CD4-positive, CD25-positive, alpha-beta regulatory T cell (primary cell): Measurements from ENCODE around the gene IGSF9B. TPM values are rescaled to one million over a fixed set of nuclear protein-coding genes. Genes with fewer than 3 reads are reported as not detected.
A peak's percentile ranks its signal among the peaks of the same experiment; 100 is the strongest.

ENCODE experiments used
- ATAC-seq, 2 donors: fragments of 150-1000 bp; cut with Tn5 transposase; one replicate each; pipeline ENCODE4 v1.10.0; 2021; ENCODE audit warnings: low read depth in 2 of 2, moderate number of reproducible peaks in 2 of 2, moderate library complexity in 1 of 2
- DNase-seq, 3 donors: peaks; one replicate each; pipeline versions ENCODE4 v3.0.0 to v3.0.0-alpha.2; 2012 to 2022; ENCODE audit warnings: mixed read lengths in 1 of 3
- H3K27ac ChIP-seq: one replicate; pipeline ENCODE4 v1.7.0; 2013; ENCODE audit warnings: mild to moderate bottlenecking, low read length; ENCODE audit not compliant: insufficient read depth, poor library complexity, severe bottlenecking
- H3K27me3 ChIP-seq: one replicate; pipeline ENCODE4 v1.7.0; 2013; ENCODE audit warnings: low read length; ENCODE audit not compliant: control insufficient read depth, insufficient read depth
- H3K36me3 ChIP-seq: one replicate; pipeline ENCODE4 v1.7.0; 2013; ENCODE audit warnings: mild to moderate bottlenecking, low read length, moderate library complexity; ENCODE audit not compliant: control insufficient read depth, insufficient read depth
- H3K4me1 ChIP-seq: 2 replicates; pipeline ENCODE4 v1.7.0; 2013; ENCODE audit warnings: mild to moderate bottlenecking, low read length; ENCODE audit not compliant: insufficient read depth, control insufficient read depth, poor library complexity, severe bottlenecking
- H3K4me3 ChIP-seq: one replicate; pipeline ENCODE4 v1.7.0; 2013; ENCODE audit warnings: low read depth, mild to moderate bottlenecking, low read length, moderate library complexity
- H3K9me3 ChIP-seq, 2 experiments: 1 replicate in 1 of 2; 2 replicates in 1 of 2; pipeline ENCODE4 v1.7.0; 2013; ENCODE audit warnings: low read length in 2 of 2, mild to moderate bottlenecking in 1 of 2, moderate library complexity in 1 of 2; ENCODE audit not compliant: control insufficient read depth in 2 of 2
- H3K27ac Mint-ChIP-seq, 3 donors: one replicate each; pipeline ENCODE4 v1.8.0; 2020 to 2022; ENCODE audit warnings: mild to moderate bottlenecking in 3 of 3, mixed read lengths in 3 of 3, moderate library complexity in 2 of 3
- H3K27me3 Mint-ChIP-seq: one replicate; pipeline ENCODE4 v1.8.0; 2022; ENCODE audit warnings: mild to moderate bottlenecking, mixed read lengths
- H3K36me3 Mint-ChIP-seq: one replicate; pipeline ENCODE4 v1.8.0; 2020; ENCODE audit warnings: mixed read lengths
- H3K4me1 Mint-ChIP-seq, 4 donors: one replicate each; pipeline ENCODE4 v1.8.0; 2020 to 2022; ENCODE audit warnings: mixed read lengths in 4 of 4, mild to moderate bottlenecking in 1 of 4
- H3K4me3 Mint-ChIP-seq, 4 donors: one replicate each; pipeline ENCODE4 v1.8.0; 2020 to 2022; ENCODE audit warnings: mild to moderate bottlenecking in 4 of 4, mixed read lengths in 4 of 4, moderate library complexity in 3 of 4
- H3K9me3 Mint-ChIP-seq, 7 donors: one replicate each; pipeline ENCODE4 v1.8.0; 2020 to 2022; ENCODE audit warnings: mixed read lengths in 7 of 7, mild to moderate bottlenecking in 3 of 7, moderate library complexity in 2 of 7
- polyA plus RNA-seq, 4 donors: library from polyadenylated mRNA; unstranded; fragments of 300-500 nt; fragmentation: Illumina TruSeq; gene quantifications; one replicate each; pipeline ENCODE4 v1.2.3, GENCODE V29; 2021
- total RNA-seq: library from RNA; stranded (reverse); gene quantifications from one replicate; pipeline ENCODE4 v1.2.3, GENCODE V29; 2022

Gene IGSF9B
- total and polyA plus RNA-seq, 5 donors from 2014 or later = 0.65 to 40.0 (median 1.3) TPM

- Histone ChIP-seq H3K36me3 (no peaks in the 10 kb centered on the region), H3K27me3 (no peaks in the 10 kb centered on the region), H3K4me1 (peaks cover 58% of the 10 kb centered on the region), H3K9me3 (no peaks in the 10 kb centered on the region), H3K4me3 (no peak overlapping the region), H3K27ac (peak overlapping the region; percentile 76)
- Mint-ChIP-seq H3K36me3 (peaks cover 13% of the 10 kb centered on the region), H3K27ac (no peak overlapping the region), H3K4me1 (peaks cover 12 to 62% (median 38%) of the 10 kb centered on the region in 4 donors), H3K4me3 (peak overlapping the region in 1 of 4 donors; percentile 79), H3K27me3 (peaks cover 12% of the 10 kb centered on the region), H3K9me3 (peaks cover 0 to 1% (median 0%) of the 10 kb centered on the region in 7 donors)
- ATAC-seq = no peak
- no peak for DNase-seq
Measured at GRCh38 chr11:133946051-133946450, 10.7 kb downstream of the IGSF9B start.

- Histone ChIP-seq H3K36me3 (no peaks in the 10 kb centered on the region), H3K27me3 (no peaks in the 10 kb centered on the region), H3K4me1 (peaks cover 58% of the 10 kb centered on the region), H3K27ac (peak overlapping the region; percentile 76), H3K9me3 (no peaks in the 10 kb centered on the region), H3K4me3 (peak overlapping the region; percentile 73)
- DNase-seq = peak; percentile 64 to 98 (median 82)
- ATAC-seq = peak; percentile 86 to 89
- Mint-ChIP-seq H3K9me3 (peaks cover 0 to 1% (median 0%) of the 10 kb centered on the region in 7 donors), H3K4me3 (peak overlapping the region; percentile 79 to 90 (median 84)), H3K36me3 (peaks cover 17% of the 10 kb centered on the region), H3K4me1 (peaks cover 12 to 62% (median 38%) of the 10 kb centered on the region in 4 donors), H3K27me3 (peaks cover 12% of the 10 kb centered on the region), H3K27ac (peak overlapping the region; percentile 94 to 98 (median 94))
Measured at GRCh38 chr11:133945087-133945974, 11.4 kb downstream of the IGSF9B start.

DNA sequence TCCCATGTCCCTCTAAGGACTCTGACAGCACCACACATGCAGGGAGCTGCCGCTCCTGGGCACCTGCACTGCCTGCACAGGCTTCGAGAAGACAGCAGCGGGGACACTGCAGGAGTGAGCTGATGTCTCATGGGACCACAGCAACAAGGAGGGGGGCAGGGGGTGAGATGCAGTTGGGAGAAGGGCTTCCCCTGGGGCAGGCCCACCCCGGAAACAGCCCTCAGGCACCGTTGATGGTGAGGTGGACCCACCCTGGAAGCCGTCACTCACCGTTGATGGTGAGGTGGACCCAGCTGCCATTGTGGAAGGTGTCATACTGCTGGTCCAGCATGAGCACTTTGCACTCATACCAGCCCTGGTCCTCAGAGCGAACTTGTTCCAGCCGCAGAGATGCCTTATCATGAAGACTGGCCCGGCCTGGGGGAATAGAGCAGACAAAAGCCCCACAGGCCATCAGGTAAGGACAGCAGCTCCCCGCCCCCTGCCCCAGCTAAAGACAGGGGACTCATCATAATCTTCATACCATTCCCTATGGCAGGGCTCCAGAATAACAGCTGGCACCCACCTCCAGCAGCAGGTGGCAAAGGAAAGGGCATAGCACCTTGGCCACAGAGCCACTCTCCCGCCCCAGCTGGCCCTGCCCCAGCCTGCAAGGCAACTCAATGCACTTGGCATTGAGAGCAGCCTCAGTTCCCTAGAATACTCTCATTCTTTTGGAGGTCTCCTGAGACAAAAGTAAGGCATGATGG is 12.6 kb downstream of the IGSF9B start:
- Mint-ChIP-seq H3K27me3 (peaks cover 12% of the 10 kb centered on the region), H3K4me1 (peaks cover 12 to 59% (median 38%) of the 10 kb centered on the region in 4 donors), H3K9me3 (peaks cover 0 to 1% (median 0%) of the 10 kb centered on the region in 7 donors), H3K27ac (peak overlapping the region; percentile 94 to 98 (median 94)), H3K36me3 (peaks cover 27% of the 10 kb centered on the region), H3K4me3 (peak overlapping the region; percentile 12 to 90 (median 82))
- no peak for DNase-seq
- Histone ChIP-seq H3K4me1 (peaks cover 58% of the 10 kb centered on the region), H3K4me3 (no peak overlapping the region), H3K27me3 (no peaks in the 10 kb centered on the region), H3K9me3 (no peaks in the 10 kb centered on the region), H3K27ac (peak overlapping the region; percentile 76), H3K36me3 (no peaks in the 10 kb centered on the region)
- ATAC-seq = no peak

GRCh38 chr11:133942577-133942976 is 14.2 kb downstream of the IGSF9B start:
- Mint-ChIP-seq H3K27ac (peak overlapping the region in 1 of 3 donors; percentile 57), H3K4me3 (peak overlapping the region in 1 of 4 donors; percentile 43), H3K4me1 (peaks cover 8 to 49% (median 27%) of the 10 kb centered on the region in 4 donors), H3K27me3 (peaks cover 4% of the 10 kb centered on the region), H3K36me3 (peaks cover 31% of the 10 kb centered on the region), H3K9me3 (peaks cover 0 to 1% (median 0%) of the 10 kb centered on the region in 7 donors)
- peaks cover 6% of the 10 kb centered on the region for H3K36me3 ChIP-seq
- ATAC-seq (no peak), DNase-seq (no peak)
- no peaks in the 10 kb centered on the region for H3K9me3 ChIP-seq
- H3K27ac ChIP-seq = no peak overlapping the region
- H3K27me3 ChIP-seq = no peaks in the 10 kb centered on the region
- no peak overlapping the region for H3K4me3 ChIP-seq
- H3K4me1 ChIP-seq = peaks cover 44% of the 10 kb centered on the region

- no peak overlapping the region for H3K4me3 Mint-ChIP-seq
Measured at GRCh38 chr11:133941546-133941945, 15.2 kb downstream of the IGSF9B start.

GRCh38 chr11:133940034-133940433 is 16.7 kb downstream of the IGSF9B start:
- Mint-ChIP-seq H3K27me3 (no peaks in the 10 kb centered on the region), H3K9me3 (no peaks in the 10 kb centered on the region), H3K36me3 (peaks cover 26% of the 10 kb centered on the region), H3K27ac (peak overlapping the region in 2 of 3 donors; percentile 38 to 64), H3K4me3 (no peak overlapping the region), H3K4me1 (peaks cover 2 to 23% (median 16%) of the 10 kb centered on the region in 4 donors)
- DNase-seq (no peak), ATAC-seq (no peak)
- peaks cover 8% of the 10 kb centered on the region for H3K36me3 ChIP-seq
- no peaks in the 10 kb centered on the region for H3K9me3 ChIP-seq
- no peaks in the 10 kb centered on the region for H3K27me3 ChIP-seq
- no peak overlapping the region for H3K4me3 ChIP-seq
- H3K4me1 ChIP-seq = peaks cover 19% of the 10 kb centered on the region
- H3K27ac ChIP-seq = no peak overlapping the region

More at GRCh38 chr11:133941546-133941945, 15.2 kb downstream of the IGSF9B start:
- Mint-ChIP-seq H3K4me1 (peaks cover 7 to 38% (median 21%) of the 10 kb centered on the region in 4 donors), H3K36me3 (peaks cover 31% of the 10 kb centered on the region), H3K27ac (no peak overlapping the region), H3K9me3 (no peaks in the 10 kb centered on the region), H3K27me3 (no peaks in the 10 kb centered on the region)
- Histone ChIP-seq H3K4me1 (peaks cover 34% of the 10 kb centered on the region), H3K9me3 (no peaks in the 10 kb centered on the region), H3K36me3 (peaks cover 6% of the 10 kb centered on the region), H3K4me3 (no peak overlapping the region), H3K27me3 (no peaks in the 10 kb centered on the region), H3K27ac (no peak overlapping the region)
- DNase-seq = no peak
- no peak for ATAC-seq

DNA sequence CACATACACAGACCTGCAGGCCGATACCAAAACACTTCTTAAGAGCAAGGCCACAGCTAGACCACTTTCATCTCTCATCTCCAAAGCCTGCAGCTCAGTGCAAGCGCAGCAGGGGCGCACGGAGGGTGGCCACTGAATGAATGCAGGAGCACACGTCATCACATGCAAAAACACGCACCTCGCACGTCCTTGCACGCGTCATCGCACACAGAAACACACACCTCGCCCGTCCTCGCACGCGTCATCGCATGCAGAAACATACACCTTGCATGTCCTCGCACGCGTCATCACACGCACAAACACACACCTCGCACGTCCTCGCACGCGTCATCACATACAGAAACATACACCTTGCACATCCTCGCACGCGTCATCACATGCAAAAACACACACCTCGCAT is 17.2 kb downstream of the IGSF9B start:
- no peak overlapping the region for H3K4me3 ChIP-seq
- no peaks in the 10 kb centered on the region for H3K27me3 ChIP-seq
- Mint-ChIP-seq H3K27me3 (no peaks in the 10 kb centered on the region), H3K4me1 (peaks cover 0 to 18% (median 14%) of the 10 kb centered on the region in 4 donors), H3K36me3 (peaks cover 25% of the 10 kb centered on the region), H3K4me3 (no peak overlapping the region), H3K9me3 (no peaks in the 10 kb centered on the region), H3K27ac (peak overlapping the region in 2 of 3 donors; percentile 64 to 78)
- no peaks in the 10 kb centered on the region for H3K9me3 ChIP-seq
- DNase-seq (no peak), ATAC-seq (no peak)
- H3K27ac ChIP-seq = no peak overlapping the region
- peaks cover 14% of the 10 kb centered on the region for H3K4me1 ChIP-seq
- H3K36me3 ChIP-seq = peaks cover 8% of the 10 kb centered on the region
